Measurements from ENCODE around the gene KIF9.

KIF9 gene

DNA sequence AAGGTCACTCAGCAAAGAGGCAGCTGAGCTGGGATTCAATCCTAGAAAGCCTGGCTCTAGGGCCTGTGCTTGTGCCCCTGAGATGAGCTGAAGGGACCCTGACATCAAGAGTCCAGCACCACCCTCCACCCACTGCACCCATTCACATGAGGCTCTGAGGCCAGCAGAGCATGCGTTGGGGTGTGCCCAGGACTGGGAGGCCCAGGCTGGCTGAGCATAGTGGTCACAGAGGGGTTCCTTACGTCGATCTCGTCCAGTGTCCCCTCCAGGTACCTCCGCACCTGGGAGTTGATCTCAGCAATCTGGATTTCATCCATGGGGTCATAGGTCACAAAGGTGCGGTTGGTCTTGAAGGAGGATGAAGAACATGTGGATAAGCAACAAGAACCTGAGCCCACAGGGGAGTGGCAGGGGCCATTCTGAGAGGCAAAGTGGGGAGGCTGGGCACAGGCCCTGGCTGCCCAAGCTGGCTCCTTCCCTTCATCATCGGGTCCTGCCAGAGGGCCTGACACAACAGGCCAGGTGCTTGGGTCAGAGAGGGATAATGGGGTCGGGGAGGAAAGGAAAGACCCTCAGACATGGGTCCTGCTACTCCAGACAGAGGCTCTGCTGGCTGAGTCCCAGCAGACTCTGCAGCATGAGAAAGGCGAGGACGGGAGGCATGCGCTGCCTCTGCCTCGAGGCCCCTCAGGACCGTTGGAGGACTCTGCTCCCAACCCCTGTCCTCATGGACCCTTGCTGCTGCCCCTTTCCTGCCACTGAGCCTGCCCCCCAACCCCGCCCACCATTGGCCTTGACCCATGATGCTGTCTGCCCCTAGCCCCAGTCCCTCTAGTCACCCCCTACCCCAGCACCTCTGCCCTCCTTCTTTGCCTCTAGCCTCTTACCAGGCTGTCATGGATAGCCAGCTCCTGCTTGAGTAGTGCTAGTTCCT lies 35.2 kb downstream of the KIF9 start:
- no peak overlapping the region for H3K4me3 ChIP-seq (ENCODE audit: low read length)
- DNase-seq (ENCODE audit: low read depth) = no peak
- TF ChIP-seq CTCF (IDR thresholded peaks at IDR 0.05; ENCODE audit: insufficient read depth, low read depth, low read length, missing control alignments) = no peak

- TF ChIP-seq CTCF (IDR thresholded peaks at IDR 0.05; ENCODE audit: insufficient read depth, low read depth, low read length, missing control alignments) = no peak
- no peak for DNase-seq (ENCODE audit: low read depth)
- H3K4me3 ChIP-seq (ENCODE audit: low read length) = no peak overlapping the region
Observed at GRCh38 chr3:47245271-47245670, 37.3 kb downstream of the KIF9 start.

DNA sequence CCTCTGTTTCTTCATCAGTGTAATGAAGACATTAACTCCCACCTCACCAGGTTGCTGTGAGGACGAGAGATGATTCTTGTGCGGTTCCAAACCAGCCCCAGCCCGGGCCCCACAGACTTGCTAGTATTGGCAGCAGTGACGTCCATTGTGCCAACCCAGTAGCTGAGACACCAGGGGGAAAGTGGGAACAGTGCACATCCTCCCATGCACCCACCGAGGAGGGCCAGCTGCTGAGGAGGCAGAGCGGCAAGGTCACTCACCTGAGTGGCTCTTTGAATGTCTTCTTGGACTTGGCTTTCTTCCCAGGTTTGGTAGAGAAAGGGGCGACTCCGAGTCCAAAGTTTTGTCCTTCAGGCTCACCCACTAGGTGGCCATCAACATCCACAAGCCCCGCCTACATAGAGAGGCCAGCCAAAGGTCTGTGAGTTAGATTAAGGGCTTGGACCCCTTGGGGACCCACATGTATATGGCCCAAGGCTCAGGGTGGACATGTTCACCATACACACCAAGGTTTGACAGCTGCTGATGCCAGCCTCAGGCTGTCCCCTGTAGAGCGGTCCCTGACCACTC lies 38.0 kb downstream of the KIF9 start:
- no peak for TF ChIP-seq CTCF (IDR thresholded peaks at IDR 0.05; ENCODE audit: insufficient read depth, low read depth, low read length, missing control alignments)
- no peak for DNase-seq (ENCODE audit: low read depth)
- no peak overlapping the region for H3K4me3 ChIP-seq (ENCODE audit: low read length)

GRCh38 chr3:47243419-47244147 lies 39.0 kb downstream of the KIF9 start:
- H3K4me3 ChIP-seq (ENCODE audit: low read length) = no peak overlapping the region
- no peak for TF ChIP-seq CTCF (IDR thresholded peaks at IDR 0.05; ENCODE audit: insufficient read depth, low read depth, low read length, missing control alignments)
- no peak for DNase-seq (ENCODE audit: low read depth)

DNA sequence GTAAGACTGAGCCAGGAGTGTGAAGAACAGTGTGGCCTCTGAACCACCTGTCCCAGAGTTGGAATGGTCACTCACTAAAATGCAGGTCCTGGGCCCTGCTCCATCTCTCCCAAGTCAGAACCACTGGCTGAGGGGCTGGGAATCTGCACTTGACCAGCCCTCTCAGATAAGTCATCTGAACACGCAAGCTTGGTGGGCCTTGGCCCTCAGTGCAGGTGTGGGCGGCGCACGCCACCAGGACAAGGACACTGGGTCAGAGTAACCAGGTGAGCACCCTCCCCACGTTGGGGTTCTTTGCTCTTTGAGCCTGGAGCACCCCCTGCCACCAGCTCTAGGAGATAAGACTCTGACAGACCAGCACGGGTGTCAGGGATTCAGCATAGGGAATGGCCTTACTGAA lies 42.7 kb downstream of the KIF9 start:
- no peak overlapping the region for H3K4me3 ChIP-seq (ENCODE audit: low read length)
- TF ChIP-seq CTCF (IDR thresholded peaks at IDR 0.05; ENCODE audit: insufficient read depth, low read depth, low read length, missing control alignments) = no peak
- DNase-seq (ENCODE audit: low read depth) = no peak

DNA sequence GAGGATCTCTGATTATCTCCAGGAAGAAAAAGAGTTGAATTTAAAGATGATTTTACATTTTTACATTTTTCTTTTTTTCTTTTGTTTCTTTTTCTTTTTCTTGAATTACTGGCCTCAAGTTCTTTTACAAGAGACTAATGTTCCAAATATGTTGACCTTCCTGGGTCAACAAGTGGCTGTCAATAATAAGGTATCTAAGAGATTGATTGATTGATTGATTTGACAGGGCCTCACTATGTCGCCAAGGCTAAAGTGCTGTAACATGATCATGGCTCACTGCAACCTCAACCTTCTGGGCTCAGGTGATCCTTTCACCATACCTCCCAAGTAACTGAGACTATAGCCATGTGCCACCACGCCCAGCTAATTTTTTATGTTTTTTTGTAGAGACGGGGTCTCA lies 44.6 kb downstream of the KIF9 start:
- DNase-seq (ENCODE audit: low read depth) = no peak
- no peak for TF ChIP-seq CTCF (IDR thresholded peaks at IDR 0.05; ENCODE audit: insufficient read depth, low read depth, low read length, missing control alignments)
- no peak overlapping the region for H3K4me3 ChIP-seq (ENCODE audit: low read length)
